Endometrium (tissue), 2 donors: ENCODE measurements around the gene VGLL1.

Source experiments
- FAIRE-seq: peaks from 2 replicates; lab custom pipeline; 2012; peaks lifted over from hg19 to GRCh38; lab: Jason Lieb, UNC
- donor health status: control.
- donor health status: control.

Gene VGLL1, protein sequence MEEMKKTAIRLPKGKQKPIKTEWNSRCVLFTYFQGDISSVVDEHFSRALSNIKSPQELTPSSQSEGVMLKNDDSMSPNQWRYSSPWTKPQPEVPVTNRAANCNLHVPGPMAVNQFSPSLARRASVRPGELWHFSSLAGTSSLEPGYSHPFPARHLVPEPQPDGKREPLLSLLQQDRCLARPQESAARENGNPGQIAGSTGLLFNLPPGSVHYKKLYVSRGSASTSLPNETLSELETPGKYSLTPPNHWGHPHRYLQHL

DNA sequence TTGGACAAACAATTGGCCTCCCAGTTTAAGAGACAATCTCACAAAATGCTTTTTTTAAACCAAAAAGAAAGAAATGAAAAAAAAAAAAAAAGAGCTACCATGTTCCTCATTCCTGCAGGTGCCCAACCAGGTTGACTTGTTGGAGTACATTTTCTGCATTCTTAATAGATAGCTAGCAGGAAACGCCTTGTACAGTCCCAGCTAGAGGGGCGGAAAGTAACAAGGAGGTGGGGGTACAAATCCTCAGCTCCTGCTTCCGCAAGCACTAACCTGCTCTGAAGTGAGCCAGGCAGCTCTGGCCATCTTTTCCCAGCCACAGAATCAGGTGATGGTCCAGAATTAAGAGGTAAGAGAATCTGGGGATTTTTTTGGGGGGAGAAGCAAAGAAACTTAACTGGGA lies at the start of gene VGLL1:
Gene VGLL1 (plus strand): TSS at position 265 of the 400 bp plus-strand sequence. CDS start 3,806 bp downstream, outside the sequence.
- no peak for FAIRE-seq

DNA sequence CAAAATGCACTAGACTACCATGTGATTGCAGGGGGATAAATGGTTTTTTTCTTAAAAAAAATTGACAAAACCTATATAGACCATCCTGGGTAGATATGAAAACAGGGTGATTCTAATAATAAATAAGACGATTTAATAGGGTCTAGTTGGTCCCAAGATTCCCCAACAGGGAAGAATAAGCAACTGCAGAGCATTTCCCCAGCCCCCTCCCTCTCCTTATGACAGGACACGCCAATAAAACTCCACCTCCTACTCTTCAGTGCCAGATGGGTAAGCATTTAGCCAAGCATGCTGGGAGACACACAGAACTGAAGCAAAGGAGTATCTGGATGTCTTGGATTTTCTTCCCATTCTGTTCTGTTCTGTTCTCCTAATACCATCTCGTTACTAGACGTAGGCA lies 44.4 kb upstream of the VGLL1 start, which contains the start of gene BRS3:
Gene BRS3 (plus strand): TSS at position 301 of the 400 bp plus-strand sequence. CDS start 168 bp downstream, outside the sequence.
- no peak for FAIRE-seq

DNA sequence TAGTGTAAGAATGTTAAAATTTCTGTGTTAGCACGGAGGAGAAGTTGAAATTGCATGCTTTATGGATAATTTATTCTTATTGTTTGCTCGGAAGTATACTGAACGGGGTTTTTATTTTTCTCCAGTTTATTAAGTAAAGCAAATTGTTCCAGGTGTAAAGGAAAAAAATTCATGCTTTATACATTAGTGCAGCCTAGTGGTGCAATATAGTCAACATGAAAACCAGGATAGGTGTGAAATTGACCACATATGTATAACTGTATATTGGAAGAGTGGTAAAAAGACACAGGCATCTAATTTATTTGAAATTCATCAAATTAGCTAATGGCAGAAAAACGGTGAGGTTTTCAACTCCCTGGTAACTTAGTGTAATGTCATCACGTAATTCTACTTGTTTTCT lies 43.3 kb upstream of the VGLL1 start:
- no peak for FAIRE-seq

DNA sequence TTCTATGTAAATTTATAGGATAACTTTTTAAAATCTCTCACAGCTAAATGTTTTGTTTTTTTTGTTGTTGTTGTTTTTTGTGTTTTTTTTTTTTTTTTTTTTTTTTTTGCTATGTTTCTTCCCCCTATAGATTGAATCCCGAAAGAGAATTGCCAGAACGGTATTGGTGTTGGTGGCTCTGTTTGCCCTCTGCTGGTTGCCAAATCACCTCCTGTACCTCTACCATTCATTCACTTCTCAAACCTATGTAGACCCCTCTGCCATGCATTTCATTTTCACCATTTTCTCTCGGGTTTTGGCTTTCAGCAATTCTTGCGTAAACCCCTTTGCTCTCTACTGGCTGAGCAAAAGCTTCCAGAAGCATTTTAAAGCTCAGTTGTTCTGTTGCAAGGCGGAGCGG lies 40.2 kb upstream of the VGLL1 start:
- no peak for FAIRE-seq

DNA sequence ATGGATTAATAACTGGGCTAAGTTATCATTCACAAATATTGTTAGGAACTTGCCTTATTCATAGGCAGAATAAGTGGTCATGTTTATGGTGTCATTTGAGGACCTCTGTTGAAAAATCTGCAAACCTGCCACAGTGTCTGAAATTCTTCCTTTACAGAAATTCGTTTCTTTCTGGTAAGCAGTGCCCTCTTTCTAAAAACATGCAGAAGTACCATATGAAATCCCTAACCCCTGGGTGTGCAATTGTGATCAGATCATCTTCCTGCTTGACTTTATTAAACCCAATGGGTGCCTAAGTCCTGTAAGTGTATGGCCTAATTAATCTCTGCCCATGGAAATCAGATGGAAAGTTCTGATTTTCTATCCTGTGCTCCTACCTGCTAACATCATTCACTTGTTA lies 39.0 kb upstream of the VGLL1 start:
- no peak for FAIRE-seq

DNA sequence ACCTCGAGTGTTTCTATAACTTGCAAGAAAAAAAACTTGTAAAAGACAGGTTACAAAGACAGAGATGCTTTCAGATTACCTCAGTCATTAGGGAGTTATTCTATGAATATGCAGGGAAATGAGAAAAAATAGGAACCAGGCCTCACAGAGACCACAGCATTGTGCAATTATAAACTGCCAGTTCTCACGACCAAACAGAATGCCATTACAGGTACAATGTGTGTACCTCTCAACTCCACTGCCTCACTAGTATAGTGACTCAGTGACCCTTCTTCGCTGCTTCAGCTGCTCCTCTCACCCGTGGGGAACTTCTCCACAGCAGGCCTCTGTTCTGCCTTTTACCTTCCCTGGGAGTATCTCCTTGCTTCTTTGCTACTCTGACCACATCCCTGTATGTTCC lies 37.0 kb upstream of the VGLL1 start:
- FAIRE-seq = no peak

DNA sequence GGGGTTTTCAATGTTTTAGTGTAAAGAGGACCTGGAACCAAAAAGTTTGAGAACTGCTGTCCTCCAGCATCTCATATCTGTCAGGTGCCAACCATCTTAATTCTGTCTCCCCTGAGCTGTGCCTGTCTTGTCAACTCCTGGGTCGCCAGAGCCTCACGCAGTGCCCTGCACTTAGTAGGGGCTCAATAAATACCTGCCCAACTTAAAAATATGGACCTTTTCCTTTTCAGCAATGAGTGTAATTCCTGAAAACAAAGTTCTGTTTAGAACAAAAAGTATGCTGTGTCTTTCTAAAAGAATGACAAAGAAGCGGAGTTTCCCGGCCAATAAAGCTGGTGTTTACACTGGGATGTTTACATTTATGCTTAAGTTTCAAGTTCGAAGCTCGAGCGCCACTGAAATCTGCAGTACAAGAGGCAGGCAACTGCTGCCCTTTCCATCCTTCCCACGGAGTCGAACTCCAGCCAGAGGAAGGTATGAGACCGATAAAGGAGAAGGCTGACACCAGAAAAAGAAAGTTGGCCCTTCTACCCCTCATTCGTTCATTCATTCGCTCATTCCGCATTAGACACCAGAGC lies 35.7 kb upstream of the VGLL1 start:
- FAIRE-seq = no peak

DNA sequence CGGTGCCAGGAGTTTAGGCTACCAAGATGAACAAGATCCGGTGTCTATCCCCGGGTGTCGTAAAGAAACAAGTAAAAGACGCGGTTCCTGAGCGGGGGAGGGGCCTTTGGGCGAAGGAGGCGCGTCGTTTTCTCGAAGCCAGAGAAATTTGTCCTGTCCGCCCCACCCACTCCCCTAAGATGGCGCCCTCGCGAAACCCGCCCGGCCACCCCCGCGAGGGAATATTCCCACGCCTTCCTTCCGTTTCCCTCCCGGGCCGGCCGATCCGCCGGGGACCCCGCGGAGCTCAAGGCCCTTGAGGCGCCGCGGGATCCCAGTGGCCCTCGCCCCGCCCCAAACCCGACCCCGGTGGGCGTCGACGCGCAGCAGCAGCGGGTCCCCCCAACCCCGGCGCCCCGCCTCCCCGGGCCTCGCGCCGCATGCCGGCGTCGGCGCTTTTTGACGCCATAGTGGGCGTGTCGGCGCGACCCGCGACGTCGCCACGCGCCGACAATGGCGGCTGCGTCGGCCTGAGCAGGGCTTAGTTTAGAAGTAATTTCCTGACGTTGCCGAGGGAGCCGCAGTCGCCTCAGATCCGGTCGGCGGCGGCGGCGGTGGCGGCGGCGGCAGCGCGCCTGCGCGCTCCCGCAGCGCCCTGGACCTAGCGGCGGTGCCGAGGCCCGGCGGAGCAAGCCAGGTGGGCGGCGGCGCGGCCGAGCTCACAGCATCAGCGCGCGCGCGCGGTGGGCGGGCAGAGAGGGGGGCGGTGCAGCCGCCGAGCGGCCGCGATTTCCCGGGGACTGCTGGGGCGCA lies 35.1 kb upstream of the VGLL1 start:
- FAIRE-seq = no peak

DNA sequence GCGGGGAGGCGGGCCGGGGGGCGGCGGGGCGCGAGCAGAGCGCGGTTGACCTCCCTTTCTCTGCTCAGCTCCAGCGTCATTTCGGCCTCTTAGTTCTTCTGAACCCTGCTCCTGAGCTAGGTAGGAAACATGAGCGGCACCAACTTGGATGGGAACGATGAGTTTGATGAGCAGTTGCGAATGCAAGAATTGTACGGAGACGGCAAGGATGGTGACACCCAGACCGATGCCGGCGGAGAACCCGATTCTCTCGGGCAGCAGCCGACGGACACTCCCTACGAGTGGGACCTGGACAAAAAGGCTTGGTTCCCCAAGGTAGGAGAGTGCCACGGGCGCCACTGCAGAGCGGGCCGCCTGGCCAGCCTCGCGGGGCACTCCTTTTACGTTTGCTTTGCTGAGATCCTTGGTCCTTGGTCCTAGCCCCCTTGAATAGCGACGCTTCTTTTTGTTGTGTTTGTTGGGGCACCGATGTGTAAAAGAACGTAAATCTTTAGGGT lies 34.4 kb upstream of the VGLL1 start, which contains the start of gene HTATSF1:
Gene HTATSF1 (plus strand): TSS at position 37 of the 497 bp plus-strand sequence. CDS start 93 bp downstream, at position 130.
- no peak for FAIRE-seq

DNA sequence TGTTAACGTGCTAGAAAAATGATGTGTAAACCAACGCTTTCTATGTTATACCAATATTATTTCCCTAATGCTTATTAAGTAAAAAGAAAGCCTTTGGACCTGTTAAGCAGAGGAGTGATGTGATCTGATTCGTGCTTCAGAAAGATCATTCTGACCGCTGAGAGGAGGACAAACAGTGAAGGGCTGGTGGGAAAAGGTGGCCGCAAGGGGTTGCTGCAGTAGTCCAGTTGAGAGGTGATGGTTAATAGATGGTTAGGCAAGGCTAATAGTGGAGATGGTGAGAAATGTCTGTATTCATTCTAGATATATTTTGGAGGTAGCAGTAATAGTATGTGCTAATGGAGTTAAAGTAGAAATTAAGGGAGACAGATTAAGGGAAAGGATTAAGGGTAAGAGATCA lies 12.9 kb upstream of the VGLL1 start:
- FAIRE-seq = no peak

DNA sequence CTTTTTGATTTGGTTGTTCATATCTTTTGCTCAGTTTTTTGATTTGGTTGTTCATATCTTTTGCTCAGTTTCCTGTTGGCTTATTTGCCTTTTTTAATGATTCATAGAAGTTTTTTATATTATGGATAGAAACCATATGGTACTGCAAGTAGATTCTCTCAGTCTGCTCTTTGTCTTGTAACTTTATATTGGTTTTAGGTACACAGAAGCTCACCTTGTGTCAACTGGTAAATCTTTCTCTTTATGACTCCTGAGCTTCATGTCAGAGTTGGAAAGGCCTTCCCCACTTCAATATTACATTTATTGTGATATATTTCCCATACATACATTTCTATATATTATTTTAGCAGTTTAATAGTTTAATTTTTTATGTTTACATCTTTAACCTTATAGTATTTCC lies 8.2 kb upstream of the VGLL1 start:
- FAIRE-seq = no peak

DNA sequence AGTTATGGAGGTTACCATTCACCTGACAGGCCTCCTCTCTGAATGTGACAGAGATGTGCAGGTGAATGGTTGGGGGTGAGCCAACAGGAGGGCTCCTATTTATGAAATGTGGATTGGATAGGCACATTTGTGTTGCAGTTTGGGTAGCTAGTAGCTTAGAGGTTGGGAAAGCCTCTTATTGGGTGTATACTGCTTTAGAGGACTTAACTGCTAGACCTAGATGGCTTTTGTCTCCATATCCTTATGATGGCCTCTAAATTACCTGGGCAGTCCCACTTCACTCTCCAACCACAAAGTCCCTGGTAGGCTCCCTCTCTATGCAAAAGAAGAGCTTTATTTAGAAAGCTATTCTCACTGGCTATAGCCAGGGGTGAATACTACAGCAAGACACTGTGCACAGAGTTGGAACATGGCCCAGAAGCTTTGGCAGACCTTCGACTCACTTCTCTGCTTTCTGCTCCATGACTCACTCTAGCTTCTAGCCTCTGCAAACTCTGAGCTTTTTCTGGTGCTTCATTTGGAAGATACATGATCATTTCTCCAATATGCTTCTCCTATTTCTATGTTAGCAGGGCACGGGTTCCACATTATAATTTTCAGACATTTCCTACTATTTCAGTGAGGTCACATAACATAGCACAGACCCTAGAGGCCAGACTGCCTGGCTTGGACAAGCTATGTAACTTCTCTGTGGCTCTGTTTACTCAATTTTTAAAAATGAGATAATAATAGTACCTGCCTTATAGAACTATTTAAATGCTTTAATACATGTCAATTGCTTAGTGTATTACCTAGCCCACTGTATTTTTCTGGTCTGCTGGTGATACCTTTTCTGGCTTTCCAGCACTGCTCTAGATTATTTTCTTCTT lies 6.0 kb upstream of the VGLL1 start:
- no peak for FAIRE-seq

DNA sequence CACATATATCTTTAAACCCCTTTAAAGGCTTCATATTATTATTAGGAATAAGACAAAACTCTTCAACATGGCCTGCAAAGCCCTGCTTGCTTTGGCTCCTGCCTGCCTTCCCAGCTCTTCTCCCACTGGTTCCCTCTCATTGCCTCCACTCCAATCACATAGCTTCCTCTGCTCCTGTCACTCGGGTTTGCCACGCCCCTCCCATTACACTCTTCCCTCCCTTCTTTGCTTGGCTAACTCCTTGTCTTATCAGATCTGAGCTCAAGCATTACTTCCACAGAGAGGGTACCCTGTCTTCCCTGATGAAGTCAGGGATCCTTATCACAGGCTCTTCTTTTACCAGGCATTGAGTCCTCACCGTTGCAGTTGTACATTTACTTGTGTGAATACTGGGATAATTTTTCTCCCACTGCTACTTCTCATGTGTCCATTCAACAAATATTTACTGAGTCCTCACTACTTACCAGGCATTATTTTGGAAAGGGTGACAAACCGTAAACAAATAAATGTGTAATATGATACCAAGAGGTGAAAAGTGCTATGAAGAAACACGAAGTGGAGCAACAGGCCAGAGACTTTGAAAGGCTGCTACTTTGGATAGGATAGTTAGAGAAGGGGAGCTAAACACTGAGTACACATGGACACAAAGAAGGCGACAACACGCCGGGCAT lies 3.2 kb upstream of the VGLL1 start:
- no peak for FAIRE-seq

DNA sequence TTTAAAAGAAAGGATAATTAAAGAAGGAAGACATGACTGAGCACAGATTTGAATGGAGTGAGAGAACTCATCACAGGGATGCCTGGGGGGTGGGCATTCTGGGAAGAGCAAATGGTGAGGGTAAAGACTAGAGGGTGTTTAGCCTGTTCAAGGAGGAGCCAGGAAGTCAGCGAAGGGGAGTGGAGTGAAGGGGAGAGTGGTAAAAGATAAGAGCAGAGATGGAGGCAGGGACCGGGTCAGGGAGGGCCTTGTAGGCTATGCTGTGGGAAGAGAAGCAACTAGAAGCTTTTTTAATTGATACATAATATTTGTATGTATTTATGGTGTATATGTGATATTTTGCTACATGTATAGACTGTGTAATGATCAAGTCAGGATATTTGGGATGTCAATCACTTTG lies 2.2 kb upstream of the VGLL1 start:
- FAIRE-seq = no peak

DNA sequence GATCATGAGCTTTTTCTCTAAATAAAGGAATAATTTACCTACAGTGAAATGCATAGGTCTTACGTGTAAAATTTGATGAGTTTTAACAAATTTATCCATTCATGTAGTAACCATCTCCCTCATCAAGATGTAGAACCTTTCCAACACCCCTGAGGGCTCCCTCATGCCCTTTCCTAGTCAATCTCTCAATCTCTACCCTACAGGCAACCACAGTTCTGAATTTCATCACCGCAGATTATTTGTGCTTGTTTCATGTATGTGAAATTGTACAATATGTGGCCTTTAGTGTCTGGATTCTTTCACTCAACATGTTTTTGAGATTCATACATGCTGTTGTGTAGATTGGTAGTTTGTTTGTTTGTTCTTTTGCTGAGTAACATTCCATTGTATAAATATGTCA lies 2.1 kb downstream of the VGLL1 start:
- no peak for FAIRE-seq

DNA sequence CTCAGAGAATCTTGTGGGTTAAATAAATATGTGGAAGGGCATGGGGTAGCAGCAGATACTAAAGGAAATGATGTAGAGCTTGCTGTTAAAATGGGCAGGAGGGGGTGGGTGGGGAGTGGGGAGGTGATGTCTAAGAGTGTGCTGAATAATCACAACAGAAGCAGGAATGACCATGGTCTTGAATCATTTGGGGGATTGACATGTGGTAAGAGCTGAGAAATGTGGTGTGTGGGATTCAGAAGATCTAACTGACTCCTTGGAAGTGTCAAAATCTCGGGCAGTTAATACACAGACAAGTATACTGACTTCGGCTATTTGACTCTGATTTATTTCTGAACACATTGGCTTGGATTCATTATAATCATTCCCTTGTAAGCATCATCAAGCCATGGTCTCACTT lies 6.8 kb downstream of the VGLL1 start:
- no peak for FAIRE-seq

DNA sequence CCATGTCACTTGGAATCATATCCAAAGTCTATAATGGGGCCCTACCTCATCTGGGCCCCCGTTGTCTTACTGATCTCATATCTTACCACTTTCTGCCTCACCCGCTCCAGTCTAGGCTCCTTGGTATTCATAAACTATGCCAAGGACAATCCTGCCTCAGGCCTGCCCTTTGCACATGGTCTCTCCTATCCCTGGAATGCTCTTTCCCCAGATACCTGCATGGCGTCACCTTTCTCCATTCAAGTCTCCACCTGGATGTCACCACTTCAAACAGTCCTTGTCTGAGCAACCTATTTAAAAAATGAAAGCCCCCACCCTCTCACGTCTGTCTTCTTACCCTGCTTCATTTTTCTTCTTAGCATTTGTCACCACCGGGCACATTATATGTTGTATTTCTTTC lies 8.2 kb downstream of the VGLL1 start:
- FAIRE-seq = no peak

DNA sequence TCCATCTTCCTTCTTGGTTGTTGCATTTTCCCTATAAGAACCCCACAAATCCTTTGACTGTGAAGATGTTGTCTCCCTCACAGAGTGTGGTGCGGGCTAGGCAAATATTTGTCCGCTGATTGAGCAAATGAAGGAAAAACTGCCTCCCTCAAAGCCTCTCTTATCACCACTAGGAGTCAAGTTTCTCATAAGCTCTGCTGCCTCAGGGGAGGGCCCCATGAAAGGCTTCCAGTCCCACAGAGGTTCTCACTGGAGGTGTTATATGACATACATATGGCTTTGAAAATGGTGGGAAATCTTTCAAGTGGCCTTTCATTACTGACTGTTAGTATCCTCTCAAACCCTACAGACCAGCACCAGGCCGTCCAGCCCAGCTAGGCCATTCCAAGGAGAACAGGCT lies 9.3 kb downstream of the VGLL1 start:
- no peak for FAIRE-seq

DNA sequence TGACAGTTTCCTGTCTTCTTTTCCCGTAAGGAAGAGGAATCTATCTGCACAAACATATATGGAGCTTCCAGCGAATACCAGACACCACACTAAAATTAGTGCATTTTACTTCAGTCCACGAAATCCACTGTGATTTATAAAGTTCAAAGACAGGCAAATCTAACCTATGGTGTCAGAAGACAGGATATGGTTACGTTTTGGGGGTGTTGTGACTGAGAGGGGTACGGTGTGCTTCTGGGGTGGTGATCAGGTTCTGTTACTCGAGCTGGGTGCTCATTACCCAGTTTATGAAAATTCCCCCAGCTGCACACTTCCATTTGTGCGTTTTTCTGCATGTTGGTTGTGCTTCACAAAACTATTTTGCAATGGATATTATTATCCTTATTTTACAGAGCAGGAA lies 10.3 kb downstream of the VGLL1 start:
- no peak for FAIRE-seq

DNA sequence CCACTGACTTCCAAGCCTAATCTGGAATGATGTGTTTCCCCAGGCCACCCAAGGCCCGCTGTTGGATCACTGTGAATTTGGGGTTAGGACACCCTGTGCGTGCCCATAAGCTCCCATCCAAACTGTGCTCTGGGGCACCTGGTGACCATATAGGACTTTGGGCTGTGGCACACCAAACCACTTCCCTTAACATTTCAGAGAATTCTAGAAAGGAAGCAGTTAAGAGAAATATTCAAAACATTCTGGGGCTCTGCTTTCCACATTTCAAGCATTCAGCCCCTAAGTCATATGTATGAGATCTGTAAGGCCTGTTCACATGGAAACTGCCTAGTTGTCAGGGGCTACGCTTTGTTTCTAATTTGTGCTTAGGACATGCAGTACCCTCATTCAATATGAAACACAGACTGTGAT lies 14.4 kb downstream of the VGLL1 start:
- no peak for FAIRE-seq

DNA sequence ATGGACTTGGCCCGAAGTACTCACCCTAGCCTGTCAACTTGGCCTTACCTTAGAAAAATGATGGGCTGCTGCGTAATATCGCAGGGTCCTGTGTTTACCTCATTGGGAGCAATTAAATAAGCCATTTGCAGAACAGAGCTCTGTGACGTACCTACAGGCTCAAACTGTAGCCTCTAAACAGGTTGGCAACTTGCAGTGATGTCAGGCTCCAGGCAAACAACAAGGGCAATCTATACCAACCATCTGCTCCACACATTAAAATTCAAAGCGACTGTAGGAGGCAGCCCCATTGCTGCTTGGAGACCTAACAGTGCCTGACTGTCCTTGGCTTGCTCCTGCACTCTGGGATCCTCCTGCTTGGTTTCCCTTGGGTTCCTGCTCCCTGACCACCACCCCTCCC lies 17.2 kb downstream of the VGLL1 start:
- FAIRE-seq = no peak

DNA sequence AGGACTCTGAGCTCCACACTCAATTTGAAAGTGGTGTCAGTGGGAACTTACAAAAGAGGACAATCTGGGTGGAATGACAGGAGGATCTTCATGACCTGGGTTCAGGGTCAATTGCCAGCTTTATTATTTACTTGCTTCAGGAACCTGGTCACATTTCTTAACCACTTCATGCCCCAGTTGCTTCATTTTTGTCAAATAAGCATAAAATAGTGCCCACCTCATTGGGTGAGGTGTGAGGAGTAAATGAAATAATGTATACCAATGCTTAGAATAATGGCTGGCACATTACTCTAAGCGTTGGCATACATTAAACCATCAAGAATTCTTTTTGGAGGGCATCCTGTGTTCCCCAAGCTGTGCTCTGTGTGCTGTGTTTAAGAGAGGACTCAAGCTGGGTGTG lies 19.4 kb downstream of the VGLL1 start:
- no peak for FAIRE-seq
